Upper lobe of left lung (tissue), 4 donors: ENCODE data around the gene TPO.

ENCODE experiments used
- EP300 ChIP-seq, 4 donors: sonication (generic); formaldehyde crosslinking; IDR thresholded peaks; one replicate each; pipeline ENCODE4 v1.5.1; 2017; ENCODE audit warnings: antibody characterized with exemption in 4 of 4, control low read depth in 2 of 4
- POLR2A ChIP-seq, 4 donors: fragments of 450-650 bp; IDR thresholded peaks; one replicate each; pipeline ENCODE4 v1.5.1; 2016 to 2017; ENCODE audit warnings: antibody characterized with exemption in 4 of 4, mild to moderate bottlenecking in 2 of 4

GRCh38 chr2:1403565-1403964 lies 9.7 kb upstream of the TPO start:
- TF ChIP-seq POLR2A (IDR thresholded peaks at IDR 0.05): no peak
- no peak for TF ChIP-seq EP300 (IDR thresholded peaks at IDR 0.05)
